Lung (tissue), 12 donors: ENCODE results near the gene GRM8. TPM values are rescaled to one million over a fixed set of nuclear protein-coding genes. Genes with fewer than 3 reads are reported as not detected.

Experiments used
- ATAC-seq: fragments of 200-7000 bp; cut with Tn5 transposase; one replicate; pipeline ENCODE4 v1.9.1; 2020; ENCODE audit warnings: moderate number of reproducible peaks; ENCODE audit not compliant: insufficient read depth, low FRiP score
- DNase-seq, 3 donors: peaks; one replicate each; pipeline ENCODE4 v3.0.0-alpha.2; 2013 to 2017
- H3K27ac ChIP-seq, 2 donors: one replicate each; pipeline ENCODE4 v1.5.1; 2013; ENCODE audit warnings: mild to moderate bottlenecking in 2 of 2, moderate library complexity in 2 of 2, control low read depth in 1 of 2, inconsistent platforms in 1 of 2, low read depth in 1 of 2, low read length in 1 of 2
- H3K27me3 ChIP-seq, 3 donors: one replicate each; pipeline ENCODE4 v1.5.1; 2013; ENCODE audit warnings: low read length in 2 of 3; ENCODE audit not compliant: control insufficient read depth in 3 of 3, insufficient read depth in 3 of 3
- H3K36me3 ChIP-seq, 4 donors: one replicate each; pipeline ENCODE4 v1.5.1; 2013; ENCODE audit warnings: low read length in 4 of 4, mild to moderate bottlenecking in 1 of 4, moderate library complexity in 1 of 4; ENCODE audit not compliant: control insufficient read depth in 4 of 4, insufficient read depth in 4 of 4
- H3K4me1 ChIP-seq, 5 donors: one replicate each; pipeline ENCODE4 v1.5.1; 2013; ENCODE audit warnings: low read length in 5 of 5, mild to moderate bottlenecking in 2 of 5, moderate library complexity in 1 of 5; ENCODE audit not compliant: control insufficient read depth in 5 of 5, insufficient read depth in 5 of 5
- H3K4me3 ChIP-seq: one replicate; pipeline ENCODE4 v1.5.1; 2013; ENCODE audit warnings: mild to moderate bottlenecking, control low read depth, moderate library complexity
- H3K9ac ChIP-seq, 2 donors: one replicate each; pipeline ENCODE4 v1.5.1; 2013; ENCODE audit warnings: low read length in 2 of 2, control low read depth in 1 of 2; ENCODE audit not compliant: insufficient read depth in 1 of 2
- H3K9me3 ChIP-seq, 4 donors: one replicate each; pipeline ENCODE4 v1.5.1; 2013; ENCODE audit warnings: low read length in 3 of 4, mild to moderate bottlenecking in 1 of 4, moderate library complexity in 1 of 4; ENCODE audit not compliant: control insufficient read depth in 4 of 4, insufficient read depth in 3 of 4
- WGBS, 2 donors: extraction: QIAGEN DNeasy Blood & Tissue Kit; methylation state at CpG; one replicate each; pipeline ENCODE4 v1.1.7; 2013; 5-methylcytosine and 5-hydroxymethylcytosine counted together
- polyA plus RNA-seq, 2 donors: library from polyadenylated mRNA; stranded (reverse); fragments of 200-250 nt; gene quantifications; one replicate each; pipeline ENCODE4 v1.2.1, GENCODE V29; 2013
- total RNA-seq, 2 donors: library from RNA; depleted of rRNA in 1 of 2; stranded (reverse); fragments of >200 nt in 1 of 2; gene quantifications; one replicate each; pipeline ENCODE4 v1.2.1, GENCODE V29; 2014 to 2021
- TF ChIP-seq, protein P1 (sequence below): IDR thresholded peaks from 2 replicates; pipeline ENCODE4 v1.5.1; 2012; ENCODE audit warnings: mild to moderate bottlenecking; ENCODE audit errors: control extremely low read depth, extremely low read depth
- donor health status: control.
- donor health status: control.
- donor health status: Bipolar disorder and iron deficiency.
- donor health status: healthy.
- donor health status: DM: yes; HTN: yes; CAD: no.

The GRM8 gene
- total and polyA plus RNA-seq, 4 donors: 0.01 to 0.83 (median 0.24) TPM; not detected in 1

DNA sequence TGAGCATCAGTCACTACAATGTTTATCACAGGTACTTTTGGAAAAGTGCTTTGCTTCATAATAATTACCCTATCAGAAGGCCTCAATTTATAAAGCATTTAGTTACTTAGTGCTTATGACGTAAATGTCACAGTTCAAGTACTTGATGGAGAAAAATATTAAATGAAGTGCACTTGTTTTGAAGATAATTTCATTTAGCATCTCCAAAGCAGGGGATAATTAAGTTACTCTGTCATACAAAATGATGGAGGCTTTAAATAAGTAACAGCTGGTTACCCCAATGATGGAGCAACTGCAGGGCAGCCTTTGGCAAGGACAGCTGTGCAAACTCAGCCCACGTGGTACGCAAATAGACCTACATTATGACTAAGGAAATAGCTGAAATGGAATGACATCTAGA, 768.8 kb downstream of the GRM8 start:
- Histone ChIP-seq H3K4me1 (no peaks in the 10 kb centered on the region), H3K36me3 (no peaks in the 10 kb centered on the region), H3K27me3 (no peaks in the 10 kb centered on the region), H3K4me3 (no peak overlapping the region), H3K9me3 (peaks cover 0 to 3% (median 0%) of the 10 kb centered on the region in 4 donors), H3K9ac (no peak overlapping the region), H3K27ac (no peak overlapping the region)
- TF ChIP-seq, protein P1, sequence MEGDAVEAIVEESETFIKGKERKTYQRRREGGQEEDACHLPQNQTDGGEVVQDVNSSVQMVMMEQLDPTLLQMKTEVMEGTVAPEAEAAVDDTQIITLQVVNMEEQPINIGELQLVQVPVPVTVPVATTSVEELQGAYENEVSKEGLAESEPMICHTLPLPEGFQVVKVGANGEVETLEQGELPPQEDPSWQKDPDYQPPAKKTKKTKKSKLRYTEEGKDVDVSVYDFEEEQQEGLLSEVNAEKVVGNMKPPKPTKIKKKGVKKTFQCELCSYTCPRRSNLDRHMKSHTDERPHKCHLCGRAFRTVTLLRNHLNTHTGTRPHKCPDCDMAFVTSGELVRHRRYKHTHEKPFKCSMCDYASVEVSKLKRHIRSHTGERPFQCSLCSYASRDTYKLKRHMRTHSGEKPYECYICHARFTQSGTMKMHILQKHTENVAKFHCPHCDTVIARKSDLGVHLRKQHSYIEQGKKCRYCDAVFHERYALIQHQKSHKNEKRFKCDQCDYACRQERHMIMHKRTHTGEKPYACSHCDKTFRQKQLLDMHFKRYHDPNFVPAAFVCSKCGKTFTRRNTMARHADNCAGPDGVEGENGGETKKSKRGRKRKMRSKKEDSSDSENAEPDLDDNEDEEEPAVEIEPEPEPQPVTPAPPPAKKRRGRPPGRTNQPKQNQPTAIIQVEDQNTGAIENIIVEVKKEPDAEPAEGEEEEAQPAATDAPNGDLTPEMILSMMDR: no peak
- ATAC-seq: no peak
- WGBS, 2 donors: 79 to 85% methylated on average over 3 of the region's 3 CpGs
- no peak for DNase-seq

- DNase-seq: no peak
- TF ChIP-seq, protein P1: no peak
- H3K36me3 ChIP-seq: no peaks in the 10 kb centered on the region
- H3K27ac ChIP-seq: no peak overlapping the region
- H3K27me3 ChIP-seq: no peaks in the 10 kb centered on the region
- ATAC-seq: no peak
- no peaks in the 10 kb centered on the region for H3K4me1 ChIP-seq
- H3K4me3 ChIP-seq: no peak overlapping the region
- H3K9me3 ChIP-seq: peaks cover 0 to 7% (median 0%) of the 10 kb centered on the region in 4 donors
- no peak overlapping the region for H3K9ac ChIP-seq
Measured at GRCh38 chr7:126472825-126473224, 779.9 kb downstream of the GRM8 start.

GRCh38 chr7:126462405-126462804, 790.3 kb downstream of the GRM8 start:
- ATAC-seq (no peak), DNase-seq (no peak)
- TF ChIP-seq, protein P1: no peak
- H3K9ac ChIP-seq: no peak overlapping the region
- no peak overlapping the region for H3K4me3 ChIP-seq
- WGBS, 2 donors: 56 to 75% methylated on average over 2 of the region's 2 CpGs
- H3K4me1 ChIP-seq: no peaks in the 10 kb centered on the region
- no peaks in the 10 kb centered on the region for H3K9me3 ChIP-seq
- H3K27ac ChIP-seq: no peak overlapping the region
- no peaks in the 10 kb centered on the region for H3K27me3 ChIP-seq
- no peaks in the 10 kb centered on the region for H3K36me3 ChIP-seq

DNA sequence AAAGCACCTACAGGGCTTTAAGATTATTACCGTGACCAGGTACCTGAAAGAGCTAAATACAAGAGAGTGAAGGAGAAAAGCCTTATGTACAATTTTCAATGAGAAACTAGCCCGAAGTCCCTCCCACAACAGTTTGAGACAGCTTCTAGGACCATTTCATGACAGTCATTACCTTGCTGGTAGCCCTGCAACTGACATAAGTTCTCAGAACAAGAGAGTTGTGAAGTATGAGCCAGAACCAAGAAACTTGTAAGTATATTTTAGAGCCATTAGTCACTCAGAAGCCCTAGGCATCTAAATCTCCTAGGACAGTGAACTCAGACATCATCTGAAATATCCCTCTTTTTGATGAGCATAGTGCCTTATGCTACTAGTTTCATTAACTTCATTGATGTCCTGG, 792.1 kb downstream of the GRM8 start:
- 80 to 86% methylated on average over 2 of the region's 2 CpGs for WGBS, 2 donors
- no peak for DNase-seq
- no peaks in the 10 kb centered on the region for H3K36me3 ChIP-seq

More for the DNA sequence above, 792.1 kb downstream of the GRM8 start:
- Histone ChIP-seq H3K9ac (no peak overlapping the region), H3K4me1 (no peaks in the 10 kb centered on the region), H3K9me3 (no peaks in the 10 kb centered on the region), H3K27ac (no peak overlapping the region), H3K27me3 (no peaks in the 10 kb centered on the region), H3K4me3 (no peak overlapping the region)
- ATAC-seq: no peak
- TF ChIP-seq, protein P1: no peak
